T-helper 2 cell treated with Interferon-gamma antibody and Interleukin-4, amounts not matched to agents 5 μg/mL and 100 μg/mL, for 36 hours (primary cell): Measurements from ENCODE around the gene TMC8.

Source experiments
- DNase-seq: peaks from one replicate; pipeline ENCODE4 v3.0.0; 2021; ENCODE audit warnings: low spot score
- H3K27ac Mint-ChIP-seq: one replicate; pipeline ENCODE4 v1.8.0; 2021; ENCODE audit warnings: mild to moderate bottlenecking, mixed read lengths
- H3K27me3 Mint-ChIP-seq: one replicate; pipeline ENCODE4 v1.8.0; 2021; ENCODE audit warnings: low read depth, mixed read lengths
- H3K36me3 Mint-ChIP-seq: one replicate; pipeline ENCODE4 v1.8.0; 2021; ENCODE audit warnings: low read depth, mixed read lengths
- H3K4me1 Mint-ChIP-seq: one replicate; pipeline ENCODE4 v1.8.0; 2021; ENCODE audit warnings: low read depth, mixed read lengths
- H3K4me3 Mint-ChIP-seq: one replicate; pipeline ENCODE4 v1.8.0; 2022; ENCODE audit warnings: mild to moderate bottlenecking, moderate library complexity, mixed read lengths
- H3K9me3 Mint-ChIP-seq: one replicate; pipeline ENCODE4 v1.8.0; 2021; ENCODE audit warnings: mixed read lengths

Gene TMC8

GRCh38 chr17:78105101-78105500 lies 25.5 kb upstream of the TMC8 start:
- no peaks in the 10 kb centered on the region for H3K27me3 Mint-ChIP-seq
- no peaks in the 10 kb centered on the region for H3K9me3 Mint-ChIP-seq
- no peak for DNase-seq
- H3K4me3 Mint-ChIP-seq = no peak overlapping the region
- H3K36me3 Mint-ChIP-seq = peaks cover 47% of the 10 kb centered on the region
- H3K27ac Mint-ChIP-seq = no peak overlapping the region
- H3K4me1 Mint-ChIP-seq = no peaks in the 10 kb centered on the region

- Mint-ChIP-seq H3K36me3 (peaks cover 48% of the 10 kb centered on the region), H3K27ac (no peak overlapping the region), H3K27me3 (no peaks in the 10 kb centered on the region), H3K9me3 (no peaks in the 10 kb centered on the region), H3K4me1 (no peaks in the 10 kb centered on the region), H3K4me3 (no peak overlapping the region)
- no peak for DNase-seq
Measured at GRCh38 chr17:78105551-78105950, 25.0 kb upstream of the TMC8 start.

- Mint-ChIP-seq H3K4me1 (no peaks in the 10 kb centered on the region), H3K27ac (no peak overlapping the region), H3K36me3 (peaks cover 49% of the 10 kb centered on the region), H3K9me3 (no peaks in the 10 kb centered on the region), H3K27me3 (no peaks in the 10 kb centered on the region), H3K4me3 (no peak overlapping the region)
- no peak for DNase-seq
Measured at GRCh38 chr17:78106211-78106610, 24.4 kb upstream of the TMC8 start.

GRCh38 chr17:78107457-78107856 lies 23.1 kb upstream of the TMC8 start:
- no peak for DNase-seq
- H3K27me3 Mint-ChIP-seq = no peaks in the 10 kb centered on the region
- peaks cover under 1% of the 10 kb centered on the region for H3K4me1 Mint-ChIP-seq
- H3K4me3 Mint-ChIP-seq = no peak overlapping the region
- H3K27ac Mint-ChIP-seq = no peak overlapping the region
- peaks cover 47% of the 10 kb centered on the region for H3K36me3 Mint-ChIP-seq
- H3K9me3 Mint-ChIP-seq = no peaks in the 10 kb centered on the region

- Mint-ChIP-seq H3K9me3 (no peaks in the 10 kb centered on the region), H3K4me1 (peaks cover 5% of the 10 kb centered on the region), H3K4me3 (no peak overlapping the region), H3K27ac (no peak overlapping the region), H3K36me3 (peaks cover 54% of the 10 kb centered on the region), H3K27me3 (no peaks in the 10 kb centered on the region)
- DNase-seq = no peak
Measured at GRCh38 chr17:78107976-78108725, 22.4 kb upstream of the TMC8 start.

GRCh38 chr17:78108726-78109488 lies 21.7 kb upstream of the TMC8 start:
- H3K4me1 Mint-ChIP-seq = peaks cover 12% of the 10 kb centered on the region
- no peaks in the 10 kb centered on the region for H3K27me3 Mint-ChIP-seq
- DNase-seq = no peak
- no peaks in the 10 kb centered on the region for H3K9me3 Mint-ChIP-seq
- H3K4me3 Mint-ChIP-seq = no peak overlapping the region
- H3K27ac Mint-ChIP-seq = no peak overlapping the region
- H3K36me3 Mint-ChIP-seq = peaks cover 58% of the 10 kb centered on the region

- Mint-ChIP-seq H3K4me3 (no peak overlapping the region), H3K36me3 (peaks cover 62% of the 10 kb centered on the region), H3K27me3 (no peaks in the 10 kb centered on the region), H3K9me3 (no peaks in the 10 kb centered on the region), H3K27ac (no peak overlapping the region), H3K4me1 (peaks cover 17% of the 10 kb centered on the region)
- DNase-seq = no peak
Measured at GRCh38 chr17:78109489-78109761, 21.1 kb upstream of the TMC8 start.

GRCh38 chr17:78110363-78111015 lies 20.1 kb upstream of the TMC8 start:
- Mint-ChIP-seq H3K4me3 (no peak overlapping the region), H3K36me3 (peaks cover 69% of the 10 kb centered on the region), H3K4me1 (peaks cover 22% of the 10 kb centered on the region), H3K27ac (peak overlapping the region; percentile 73), H3K9me3 (no peaks in the 10 kb centered on the region), H3K27me3 (no peaks in the 10 kb centered on the region)
- DNase-seq = no peak

- H3K4me3 Mint-ChIP-seq = no peak overlapping the region
- no peaks in the 10 kb centered on the region for H3K9me3 Mint-ChIP-seq
- peaks cover 69% of the 10 kb centered on the region for H3K36me3 Mint-ChIP-seq
- no peak for DNase-seq
- H3K27me3 Mint-ChIP-seq = no peaks in the 10 kb centered on the region
- H3K27ac Mint-ChIP-seq = peak overlapping the region; percentile 55
- peaks cover 22% of the 10 kb centered on the region for H3K4me1 Mint-ChIP-seq
Measured at GRCh38 chr17:78111016-78111726, 19.4 kb upstream of the TMC8 start.

GRCh38 chr17:78111727-78112517 lies 18.6 kb upstream of the TMC8 start:
- peaks cover 67% of the 10 kb centered on the region for H3K36me3 Mint-ChIP-seq
- no peak for DNase-seq
- no peak overlapping the region for H3K4me3 Mint-ChIP-seq
- H3K27me3 Mint-ChIP-seq = no peaks in the 10 kb centered on the region
- no peaks in the 10 kb centered on the region for H3K9me3 Mint-ChIP-seq
- peak overlapping the region; percentile 75 for H3K27ac Mint-ChIP-seq
- peaks cover 22% of the 10 kb centered on the region for H3K4me1 Mint-ChIP-seq

- H3K27me3 Mint-ChIP-seq = no peaks in the 10 kb centered on the region
- peak; percentile 70 for DNase-seq
- peaks cover 22% of the 10 kb centered on the region for H3K4me1 Mint-ChIP-seq
- no peak overlapping the region for H3K4me3 Mint-ChIP-seq
- peak overlapping the region; percentile 83 for H3K27ac Mint-ChIP-seq
- H3K9me3 Mint-ChIP-seq = no peaks in the 10 kb centered on the region
- peaks cover 61% of the 10 kb centered on the region for H3K36me3 Mint-ChIP-seq
Measured at GRCh38 chr17:78112518-78113471, 17.8 kb upstream of the TMC8 start.

- DNase-seq = peak; percentile 57
Measured at GRCh38 chr17:78113804-78114785, 16.5 kb upstream of the TMC8 start.

More at GRCh38 chr17:78113804-78114785, 16.5 kb upstream of the TMC8 start:
- Mint-ChIP-seq H3K27ac (peak overlapping the region; percentile 83), H3K4me1 (peaks cover 24% of the 10 kb centered on the region), H3K36me3 (peaks cover 54% of the 10 kb centered on the region), H3K27me3 (no peaks in the 10 kb centered on the region), H3K9me3 (no peaks in the 10 kb centered on the region), H3K4me3 (peak overlapping the region; percentile 18)
